K562 (cell line): ENCODE data around the gene ZDHHC14. TPM values are rescaled to one million over a fixed set of nuclear protein-coding genes. Genes with fewer than 3 reads are reported as not detected.

Experiments
- ATF7 ChIP-seq: fragments of 450-650 bp; IDR thresholded peaks from 2 replicates; pipeline ENCODE4 v1.7.1; 2014; ENCODE audit warnings: mild to moderate bottlenecking, moderate library complexity
- BCL6 ChIP-seq: fragments of 250-450 bp; sonication (Bioruptor Pico); IDR thresholded peaks from 2 replicates; pipeline ENCODE4 v1.4.0; 2020
- COPS2 ChIP-seq: fragments of 450-650 bp; conservative IDR thresholded peaks from 2 replicates; pipeline ENCODE4 v1.6.1; 2016; ENCODE audit warnings: mild to moderate bottlenecking, moderate library complexity
- ELF1 ChIP-seq: fragments of 200-800 bp; sonication (Bioruptor generic); IDR thresholded peaks from 2 replicates; pipeline ENCODE4 v1.6.1; 2016; ENCODE audit warnings: missing genetic modification characterization, missing compliant biosample characterization
- FOSL1 ChIP-seq: fragments of 200-800 bp; sonication (Bioruptor generic); conservative IDR thresholded peaks from 2 replicates; pipeline ENCODE4 v1.6.1; 2016; ENCODE audit warnings: missing genetic modification characterization, missing compliant biosample characterization
- FOXA3 ChIP-seq, 2 experiments: fragments of 450-650 bp in 1 of 2; sonication (generic) in 1 of 2; formaldehyde crosslinking; IDR thresholded peaks in 1 of 2; conservative IDR thresholded peaks in 1 of 2; 2 replicates each; pipeline versions ENCODE4 v1.4.0 to v1.8.0; 2020 to 2022; ENCODE audit warnings: mild to moderate bottlenecking in 2 of 2, missing genetic modification reagents in 1 of 2
- GABPA ChIP-seq: fragments of 200-800 bp; sonication (Bioruptor generic); conservative IDR thresholded peaks from 2 replicates; pipeline ENCODE4 v1.6.1; 2016; ENCODE audit warnings: low read depth, missing genetic modification characterization, missing compliant biosample characterization
- JUND ChIP-seq, 2 experiments: IDR thresholded peaks; 2 replicates in 1 of 2; 3 replicates in 1 of 2; pipeline ENCODE4 v1.6.1; 2011; ENCODE audit warnings: borderline replicate concordance in 2 of 2, low read depth in 2 of 2, low read length in 2 of 2, improper control_type of control experiment in 1 of 2, missing biosample characterization in 1 of 2, missing genetic modification characterization in 1 of 2, missing genetic modification reagents in 1 of 2
- NONO ChIP-seq, 2 experiments: fragments of 200-400 bp in 1 of 2; fragments of 450-650 bp in 1 of 2; formaldehyde crosslinking in 1 of 2; IDR thresholded peaks; 2 replicates each; pipeline ENCODE4 v1.6.1; 2017; ENCODE audit warnings: low read depth in 2 of 2, mild to moderate bottlenecking in 2 of 2, moderate library complexity in 2 of 2, low read length in 1 of 2
- PBX2 ChIP-seq, 2 experiments: IDR thresholded peaks in 1 of 2; conservative IDR thresholded peaks in 1 of 2; 2 replicates each; pipeline ENCODE4 v1.6.1; 2016; ENCODE audit warnings: low read depth in 2 of 2, mild to moderate bottlenecking in 1 of 2, missing compliant biosample characterization in 1 of 2, missing genetic modification characterization in 1 of 2, moderate library complexity in 1 of 2
- PHF21A ChIP-seq: fragments of 450-650 bp; IDR thresholded peaks from 2 replicates; pipeline ENCODE4 v1.6.1; 2017; ENCODE audit warnings: low read depth, borderline replicate concordance
- POU5F1 ChIP-seq: fragments of 150-350 bp; IDR thresholded peaks from 2 replicates; pipeline ENCODE4 v1.6.1; 2014; ENCODE audit warnings: borderline replicate concordance, low read length, low read depth, mild to moderate bottlenecking; ENCODE audit not compliant: partially characterized antibody
- RFX1 ChIP-seq: fragments of 450-650 bp; IDR thresholded peaks from 2 replicates; pipeline ENCODE4 v1.6.1; 2016; ENCODE audit warnings: mild to moderate bottlenecking, moderate library complexity
- SOX6 ChIP-seq: fragments of 450-650 bp; IDR thresholded peaks from 2 replicates; pipeline ENCODE4 v1.6.1; 2014; ENCODE audit warnings: mild to moderate bottlenecking
- SPI1 ChIP-seq: IDR thresholded peaks from 2 replicates; pipeline ENCODE4 v1.6.1; 2011; ENCODE audit warnings: low read depth, low read length, control low read depth, borderline replicate concordance
- SRF ChIP-seq, 2 experiments: fragments of 250-450, 450-650 bp in 1 of 2; sonication (Bioruptor Pico) in 1 of 2; sonication (generic) in 1 of 2; formaldehyde crosslinking; IDR thresholded peaks; 2 replicates each; pipeline versions ENCODE4 v1.5.0 to v1.5.1; 2020 to 2022; ENCODE audit warnings: mild to moderate bottlenecking in 1 of 2, missing genetic modification reagents in 1 of 2
- U2AF1 ChIP-seq: fragments of 200-400 bp; formaldehyde crosslinking; optimal IDR thresholded peaks from 2 replicates; pipeline ENCODE3; 2017; ENCODE audit warnings: mild to moderate bottlenecking, low read depth, low read length, moderate library complexity
- ZBED1 ChIP-seq: IDR thresholded peaks from 2 replicates; pipeline ENCODE4 v1.6.1; 2014
- ZBTB5 ChIP-seq: fragments of 450-650 bp; IDR thresholded peaks from 2 replicates; pipeline ENCODE4 v1.6.1; 2017; ENCODE audit warnings: antibody characterized with exemption
- ZNF12 ChIP-seq: sonication (generic); formaldehyde crosslinking; IDR thresholded peaks from 2 replicates; pipeline ENCODE4 v1.4.0; 2020; ENCODE audit warnings: mild to moderate bottlenecking, missing genetic modification reagents
- ZNF143 ChIP-seq: sonication (generic); formaldehyde crosslinking; IDR thresholded peaks from 2 replicates; pipeline ENCODE4 v1.9.0; 2022; ENCODE audit warnings: mild to moderate bottlenecking, missing genetic modification reagents
- polyA plus RNA-seq, 8 experiments: library from polyadenylated mRNA; depleted of rRNA in 4 of 8; stranded (reverse) in 5 of 8; unstranded in 3 of 8; fragments of >200 nt; fragmentation: Nextera tagmentation in 2 of 8; fragmentation: Illumina TruSeq in 1 of 8; extraction: Ambion mirVana in 2 of 8; extraction: Trizol in 1 of 8; gene quantifications; 2 replicates each; pipeline versions ENCODE4 v1.2.1 to v1.2.3, GENCODE V29; 2011 to 2014; ENCODE audit warnings: inconsistent platforms in 1 of 8, missing spikeins in 1 of 8
- total RNA-seq, 7 experiments: library from RNA; depleted of rRNA in 6 of 7; stranded (reverse); fragments of >200 nt in 6 of 7; fragmentation: Illumina TruSeq in 2 of 7; extraction: Trizol in 2 of 7; gene quantifications; 2 replicates each; pipeline versions ENCODE4 v1.2.1 to v1.2.3, GENCODE V29; 2011 to 2021; ENCODE audit warnings: low replicate concordance in 1 of 7
- TF ChIP-seq, protein P1 (sequence below): fragments of 250-450 bp; sonication (Bioruptor Pico); IDR thresholded peaks from 2 replicates; pipeline ENCODE4 v1.5.0; 2020; ENCODE audit warnings: mild to moderate bottlenecking

The ZDHHC14 gene
- total and polyA plus RNA-seq, 9 of the 15 experiments (the other 6 are each of a cell fraction or from before 2014, with no cell fraction given): 0.92 to 23.1 (median 13.8) TPM

DNA sequence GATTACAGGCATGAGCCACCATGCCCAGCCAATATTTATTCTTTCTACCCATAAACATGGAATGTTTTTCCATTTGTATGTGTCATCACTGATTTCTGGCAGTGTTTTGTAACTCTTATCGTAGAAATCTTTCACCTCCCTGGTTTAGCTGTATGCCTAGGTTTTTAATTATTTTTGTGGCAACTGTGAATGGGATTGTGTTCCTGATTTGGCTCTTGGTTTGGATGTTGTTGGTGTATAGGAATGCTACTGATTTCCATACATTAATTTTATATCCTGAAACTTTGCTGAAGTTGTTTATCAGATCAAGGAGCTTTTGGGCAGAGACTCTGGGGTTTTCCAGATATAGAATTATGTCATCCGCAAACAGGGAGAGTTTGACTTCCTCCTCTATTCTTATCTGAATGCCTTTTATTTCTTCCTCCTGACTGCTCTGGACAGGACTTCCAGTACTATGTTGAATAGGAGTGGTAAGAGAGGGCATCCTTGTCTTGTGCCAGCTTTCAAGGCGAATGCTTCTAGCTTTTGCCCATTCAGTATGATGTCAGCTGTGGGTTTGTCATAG lies 198.6 kb downstream of the ZDHHC14 start (continued):
- TF ChIP-seq, protein P1, sequence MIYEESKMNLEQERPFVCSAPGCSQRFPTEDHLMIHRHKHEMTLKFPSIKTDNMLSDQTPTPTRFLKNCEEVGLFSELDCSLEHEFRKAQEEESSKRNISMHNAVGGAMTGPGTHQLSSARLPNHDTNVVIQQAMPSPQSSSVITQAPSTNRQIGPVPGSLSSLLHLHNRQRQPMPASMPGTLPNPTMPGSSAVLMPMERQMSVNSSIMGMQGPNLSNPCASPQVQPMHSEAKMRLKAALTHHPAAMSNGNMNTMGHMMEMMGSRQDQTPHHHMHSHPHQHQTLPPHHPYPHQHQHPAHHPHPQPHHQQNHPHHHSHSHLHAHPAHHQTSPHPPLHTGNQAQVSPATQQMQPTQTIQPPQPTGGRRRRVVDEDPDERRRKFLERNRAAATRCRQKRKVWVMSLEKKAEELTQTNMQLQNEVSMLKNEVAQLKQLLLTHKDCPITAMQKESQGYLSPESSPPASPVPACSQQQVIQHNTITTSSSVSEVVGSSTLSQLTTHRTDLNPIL (CRISPR knock-in tag): no peak
- TF ChIP-seq JUND (IDR thresholded peaks at IDR 0.05; ENCODE audit: borderline replicate concordance, low read depth, low read length): peak; percentile 39; the same call in 1 of the 2 replicates
- TF ChIP-seq JUND (tag; IDR thresholded peaks at IDR 0.05; ENCODE audit: borderline replicate concordance, low read depth, low read length): peak; percentile 42; the same call in 1 of the 3 replicates
- TF ChIP-seq ELF1 (tag): peak; percentile 32; the same call in 1 of the 2 replicates
- no peak for TF ChIP-seq PBX2 (CRISPR knock-in tag; IDR thresholded peaks at IDR 0.05; ENCODE audit: low read depth)
- TF ChIP-seq PBX2 (tag; conservative IDR thresholded peaks at IDR 0.05; ENCODE audit: low read depth): no peak
- no peak for TF ChIP-seq BCL6 (CRISPR knock-in tag)
- TF ChIP-seq FOSL1 (tag): peak; percentile 63
- TF ChIP-seq SRF (CRISPR knock-in tag; IDR thresholded peaks at IDR 0.05): 0 out of 4 replicates have a peak, but pooled peaks of 1 of the 2 experiments have one; percentile 24
- no peak for TF ChIP-seq COPS2
- no peak for TF ChIP-seq GABPA (tag)
- no peak for TF ChIP-seq U2AF1
- TF ChIP-seq RFX1: no peak
- no peak for TF ChIP-seq ZBTB5
- 0 out of 4 replicates have a peak, but pooled peaks of 1 of the 2 experiments have one; percentile 3 for TF ChIP-seq FOXA3 (CRISPR knock-in tag; conservative IDR thresholded peaks at IDR 0.05 in 1 of 2, IDR thresholded peaks at IDR 0.05 in 1 of 2)
- no peak for TF ChIP-seq PHF21A
- TF ChIP-seq SPI1: peak; percentile 1; the same call in 1 of the 2 replicates
- TF ChIP-seq ZNF12 (CRISPR knock-in tag): no peak
- peak; percentile 79 for TF ChIP-seq ATF7
- no peak for TF ChIP-seq NONO (IDR thresholded peaks at IDR 0.05; ENCODE audit: low read depth in 2 of 2, low read length in 1 of 2)
- TF ChIP-seq SOX6: peak; percentile 29; the same call in 1 of the 2 replicates
- no peak for TF ChIP-seq ZNF143 (CRISPR knock-in tag)
- no peak for TF ChIP-seq ZBED1
- TF ChIP-seq POU5F1: no peak
